Astrocyte (in vitro differentiated cells and primary cell): Measurements from ENCODE around the gene DENND1B. TPM values are rescaled to one million over a fixed set of nuclear protein-coding genes. Genes with fewer than 3 reads are reported as not detected.

Source experiments
- DNase-seq: peaks from one replicate; pipeline ENCODE4 v3.0.0-alpha.2; 2010; ENCODE audit warnings: low read depth
- FAIRE-seq: peaks from 2 replicates; lab custom pipeline; 2011; peaks lifted over from hg19 to GRCh38; lab: Jason Lieb, UNC
- H2AFZ ChIP-seq: 2 replicates; pipeline ENCODE4 v1.6.0; 2012; ENCODE audit warnings: low read depth, low read length, inconsistent platforms
- H3K27ac ChIP-seq: 2 replicates; pipeline ENCODE4 v1.5.1; 2011; ENCODE audit warnings: low read depth, low read length, inconsistent platforms
- H3K27me3 ChIP-seq: 2 replicates; pipeline ENCODE4 v1.6.0; 2011; ENCODE audit warnings: low read length, inconsistent platforms; ENCODE audit not compliant: insufficient read depth
- H3K36me3 ChIP-seq: 2 replicates; pipeline ENCODE4 v1.5.1; 2011; ENCODE audit warnings: low read length, inconsistent platforms; ENCODE audit not compliant: insufficient read depth
- H3K4me1 ChIP-seq: 2 replicates; pipeline ENCODE4 v1.5.1; 2011; ENCODE audit warnings: low read length, inconsistent platforms; ENCODE audit not compliant: insufficient read depth
- H3K4me2 ChIP-seq: 2 replicates; pipeline ENCODE4 v1.6.0; 2012; ENCODE audit warnings: low read length, inconsistent platforms
- H3K4me3 ChIP-seq: 2 replicates; pipeline ENCODE4 v1.5.1; 2011; ENCODE audit warnings: low read depth, mild to moderate bottlenecking, low read length, inconsistent platforms; ENCODE audit not compliant: insufficient read depth
- H3K79me2 ChIP-seq: 2 replicates; pipeline ENCODE4 v1.6.0; 2012; ENCODE audit warnings: mild to moderate bottlenecking, low read length, inconsistent platforms; ENCODE audit not compliant: insufficient read depth
- H3K9ac ChIP-seq: 2 replicates; pipeline ENCODE4 v1.6.0; 2012; ENCODE audit warnings: mild to moderate bottlenecking, low read length, inconsistent platforms
- H3K9me3 ChIP-seq: 2 replicates; pipeline ENCODE4 v1.5.1; 2012; ENCODE audit warnings: low read depth, mild to moderate bottlenecking, low read length, inconsistent platforms; ENCODE audit not compliant: insufficient read depth
- H4K20me1 ChIP-seq: 2 replicates; pipeline ENCODE4 v1.6.0; 2012; ENCODE audit warnings: low read length, inconsistent platforms; ENCODE audit not compliant: insufficient read depth
- H3K27ac Mint-ChIP-seq: one replicate; pipeline ENCODE4 v1.8.0; 2021; ENCODE audit warnings: mild to moderate bottlenecking, mixed read lengths; ENCODE audit not compliant: unreplicated experiment
- H3K27me3 Mint-ChIP-seq: one replicate; pipeline ENCODE4 v1.8.0; 2021; ENCODE audit warnings: low read depth, mixed read lengths; ENCODE audit not compliant: unreplicated experiment
- H3K36me3 Mint-ChIP-seq: one replicate; pipeline ENCODE4 v1.8.0; 2021; ENCODE audit warnings: low read depth, mixed read lengths; ENCODE audit not compliant: unreplicated experiment
- H3K4me1 Mint-ChIP-seq: one replicate; pipeline ENCODE4 v1.8.0; 2021; ENCODE audit warnings: low read depth, mixed read lengths; ENCODE audit not compliant: unreplicated experiment
- H3K4me3 Mint-ChIP-seq: one replicate; pipeline ENCODE4 v1.8.0; 2021; ENCODE audit warnings: mild to moderate bottlenecking, moderate library complexity, mixed read lengths; ENCODE audit not compliant: unreplicated experiment
- H3K9me3 Mint-ChIP-seq: one replicate; pipeline ENCODE4 v1.8.0; 2021; ENCODE audit warnings: mild to moderate bottlenecking, mixed read lengths; ENCODE audit not compliant: unreplicated experiment
- CTCF ChIP-seq: IDR thresholded peaks from 2 replicates; pipeline ENCODE4 v1.5.1; 2011; ENCODE audit warnings: low read depth, mild to moderate bottlenecking, inconsistent platforms, low read length, moderate library complexity; ENCODE audit not compliant: insufficient read depth
- EZH2 ChIP-seq: IDR thresholded peaks from 2 replicates; pipeline ENCODE4 v1.6.1; 2012; ENCODE audit warnings: mild to moderate bottlenecking, low read length, inconsistent platforms; ENCODE audit not compliant: insufficient read depth
- total RNA-seq: library from RNA; stranded (reverse); gene quantifications from 2 replicates; pipeline ENCODE4 v1.2.1, GENCODE V29; 2021

Gene DENND1B
- total RNA-seq, 1 donor from 2014 or later, result 9.6 TPM

DNA sequence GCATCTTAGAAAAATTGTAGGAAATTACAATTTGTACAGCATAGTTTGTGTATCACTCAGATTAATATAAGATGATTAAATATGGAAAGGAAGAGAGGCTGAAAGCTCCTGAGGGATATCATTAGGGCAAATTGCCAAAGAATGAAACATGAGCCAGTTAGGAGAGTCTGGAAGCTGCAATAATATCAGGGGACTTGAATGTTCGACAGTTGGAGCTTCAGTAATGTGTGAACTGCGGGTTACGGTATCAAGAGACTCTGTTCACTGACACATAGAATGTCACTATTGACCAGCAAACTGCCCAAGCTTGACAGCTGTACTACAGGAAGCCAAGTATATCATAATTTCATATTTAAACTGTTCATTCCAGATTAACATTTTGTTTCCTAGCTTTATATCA, 157.2 kb downstream of the DENND1B start:
- no peak overlapping the region for H3K9ac ChIP-seq
- H3K27me3 Mint-ChIP-seq, result no peaks in the 10 kb centered on the region
- no peaks in the 10 kb centered on the region for H3K9me3 ChIP-seq
- no peak overlapping the region for H3K4me3 Mint-ChIP-seq
- DNase-seq (peak; percentile 12), FAIRE-seq (no peak)
- H3K36me3 Mint-ChIP-seq, result no peaks in the 10 kb centered on the region
- no peaks in the 10 kb centered on the region for H3K27me3 ChIP-seq
- H3K79me2 ChIP-seq, result no peaks in the 10 kb centered on the region
- no peak overlapping the region for H3K27ac ChIP-seq
- peaks cover 3% of the 10 kb centered on the region for H3K36me3 ChIP-seq
- no peaks in the 10 kb centered on the region for H3K4me1 ChIP-seq
- H3K4me2 ChIP-seq, result no peak overlapping the region
- H3K9me3 Mint-ChIP-seq, result no peaks in the 10 kb centered on the region
- peaks cover 2% of the 10 kb centered on the region for H3K4me1 Mint-ChIP-seq
- no peak overlapping the region for H3K27ac Mint-ChIP-seq
- TF ChIP-seq EZH2, result no peak
- no peak for TF ChIP-seq CTCF
- no peak overlapping the region for H3K4me3 ChIP-seq
- no peak overlapping the region for H2AFZ ChIP-seq
- no peaks in the 10 kb centered on the region for H4K20me1 ChIP-seq

- no peaks in the 10 kb centered on the region for H3K9me3 Mint-ChIP-seq
- peaks cover 2% of the 10 kb centered on the region for H3K4me1 Mint-ChIP-seq
- TF ChIP-seq EZH2 (no peak), CTCF (no peak)
- Histone ChIP-seq H3K4me3 (no peak overlapping the region), H3K27ac (no peak overlapping the region), H2AFZ (no peak overlapping the region), H3K4me1 (no peaks in the 10 kb centered on the region), H3K9me3 (no peaks in the 10 kb centered on the region), H4K20me1 (no peaks in the 10 kb centered on the region), H3K9ac (no peak overlapping the region), H3K4me2 (no peak overlapping the region), H3K79me2 (no peaks in the 10 kb centered on the region), H3K27me3 (no peaks in the 10 kb centered on the region), H3K36me3 (peaks cover 3% of the 10 kb centered on the region)
- H3K27me3 Mint-ChIP-seq, result no peaks in the 10 kb centered on the region
- no peak overlapping the region for H3K27ac Mint-ChIP-seq
- no peak overlapping the region for H3K4me3 Mint-ChIP-seq
- DNase-seq (no peak), FAIRE-seq (no peak)
- no peaks in the 10 kb centered on the region for H3K36me3 Mint-ChIP-seq
These were observed 159.6 kb downstream of the DENND1B start for GRCh38 chr1:197615693-197616011.

DNA sequence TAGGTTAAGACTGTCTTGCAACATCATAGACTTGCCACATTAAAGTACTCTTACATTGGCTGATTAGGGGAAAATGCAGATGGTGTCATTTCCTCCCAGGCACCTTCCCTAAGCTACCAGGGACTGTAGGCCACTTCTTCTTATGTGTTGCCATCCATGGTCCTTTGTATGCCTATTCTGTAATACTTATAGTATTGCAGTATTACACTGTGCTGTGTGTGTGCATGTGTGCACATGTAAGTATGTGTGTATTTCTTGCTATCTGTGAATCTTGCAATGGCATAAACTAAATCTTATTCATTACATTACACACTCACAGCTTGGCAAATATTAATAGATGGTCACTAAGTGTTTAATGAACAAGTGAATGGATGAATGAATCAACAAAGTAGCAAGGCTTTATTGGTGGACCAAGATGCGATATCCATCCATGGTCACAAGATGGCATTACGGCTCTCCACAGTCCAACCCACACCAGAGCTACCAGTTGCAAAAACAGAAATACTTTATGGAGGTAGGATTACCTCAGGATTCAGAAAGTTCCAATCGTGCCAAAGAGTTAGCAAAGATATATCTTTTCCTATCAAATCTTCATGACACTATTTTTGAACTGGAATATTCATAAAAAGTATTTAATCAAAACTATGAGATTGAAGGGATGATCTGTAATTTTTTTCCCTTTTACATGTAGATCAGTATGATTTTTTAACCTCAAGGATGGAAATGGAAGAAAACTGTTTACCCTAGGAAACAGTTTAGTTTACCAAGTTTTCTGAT, 160.2 kb downstream of the DENND1B start:
- no peak overlapping the region for H3K4me3 Mint-ChIP-seq
- Histone ChIP-seq H3K79me2 (no peaks in the 10 kb centered on the region), H3K27ac (no peak overlapping the region), H4K20me1 (no peaks in the 10 kb centered on the region), H3K4me1 (no peaks in the 10 kb centered on the region), H3K36me3 (peaks cover 3% of the 10 kb centered on the region), H3K4me2 (no peak overlapping the region), H3K27me3 (no peaks in the 10 kb centered on the region), H3K9me3 (no peaks in the 10 kb centered on the region), H3K9ac (no peak overlapping the region), H3K4me3 (no peak overlapping the region), H2AFZ (no peak overlapping the region)
- TF ChIP-seq EZH2 (no peak), CTCF (peak; percentile 60)
- peak; percentile 18 for DNase-seq
- no peak overlapping the region for H3K27ac Mint-ChIP-seq
- peaks cover 2% of the 10 kb centered on the region for H3K4me1 Mint-ChIP-seq
- no peaks in the 10 kb centered on the region for H3K36me3 Mint-ChIP-seq
- H3K9me3 Mint-ChIP-seq, result no peaks in the 10 kb centered on the region
- peak; percentile 93 for FAIRE-seq
- H3K27me3 Mint-ChIP-seq, result no peaks in the 10 kb centered on the region
